K562 (cell line): Measurements from ENCODE around the gene RAB40B. TPM values are rescaled to one million over a fixed set of nuclear protein-coding genes. Genes with fewer than 3 reads are reported as not detected.

Experiments
- ARID2 ChIP-seq: fragments of 450-650 bp; IDR thresholded peaks from 2 replicates; pipeline ENCODE4 v1.6.1; 2017; ENCODE audit warnings: antibody characterized with exemption, mild to moderate bottlenecking
- CAMTA2 ChIP-seq: fragments of 250-450 bp; sonication (Bioruptor Pico); conservative IDR thresholded peaks from 2 replicates; pipeline ENCODE4 v1.5.1; 2022
- CTBP1 ChIP-seq: fragments of 450-650 bp; IDR thresholded peaks from 2 replicates; pipeline ENCODE4 v1.6.1; 2016; ENCODE audit warnings: borderline replicate concordance
- EWSR1 ChIP-seq: fragments of 450-650 bp; IDR thresholded peaks from 2 replicates; pipeline ENCODE4 v1.6.1; 2018; ENCODE audit warnings: borderline replicate concordance, mild to moderate bottlenecking, low read depth, moderate library complexity; ENCODE audit not compliant: partially characterized antibody
- FOXA1 ChIP-seq: fragments of 450-650 bp; IDR thresholded peaks from 2 replicates; pipeline ENCODE4 v1.6.1; 2016; ENCODE audit warnings: mild to moderate bottlenecking, borderline replicate concordance
- HDAC2 ChIP-seq: fragments of 450-650 bp; IDR thresholded peaks from 2 replicates; pipeline ENCODE4 v1.6.1; 2016; ENCODE audit warnings: mild to moderate bottlenecking
- JUND ChIP-seq, 2 experiments: IDR thresholded peaks; 2 replicates in 1 of 2; 3 replicates in 1 of 2; pipeline ENCODE4 v1.6.1; 2011; ENCODE audit warnings: borderline replicate concordance in 2 of 2, low read depth in 2 of 2, low read length in 2 of 2, improper control_type of control experiment in 1 of 2, missing biosample characterization in 1 of 2, missing genetic modification characterization in 1 of 2, missing genetic modification reagents in 1 of 2
- NEUROD1 ChIP-seq: fragments of 150-350 bp; IDR thresholded peaks from 2 replicates; pipeline ENCODE4 v1.6.1; 2014; ENCODE audit warnings: borderline replicate concordance, low read length, low read depth; ENCODE audit not compliant: partially characterized antibody
- NFE2L1 ChIP-seq: fragments of 450-650 bp; IDR thresholded peaks from 2 replicates; pipeline ENCODE4 v1.6.1; 2016; ENCODE audit warnings: missing genetic modification characterization, low read depth, mild to moderate bottlenecking, missing compliant biosample characterization, moderate library complexity, borderline replicate concordance
- PRMT5 ChIP-seq: sonication (generic); formaldehyde crosslinking; IDR thresholded peaks from 2 replicates; pipeline ENCODE4 v1.5.0; 2020; ENCODE audit warnings: missing genetic modification reagents
- TEAD4 ChIP-seq, 2 experiments: sonication (generic) in 1 of 2; formaldehyde crosslinking in 1 of 2; IDR thresholded peaks; 2 replicates each; pipeline versions ENCODE4 v1.6.1 to v1.8.0; 2012 to 2022; ENCODE audit warnings: borderline replicate concordance in 1 of 2, inconsistent platforms in 1 of 2, low read length in 1 of 2, mild to moderate bottlenecking in 1 of 2, missing genetic modification reagents in 1 of 2
- ZNF143 ChIP-seq: sonication (generic); formaldehyde crosslinking; IDR thresholded peaks from 2 replicates; pipeline ENCODE4 v1.9.0; 2022; ENCODE audit warnings: mild to moderate bottlenecking, missing genetic modification reagents
- ZNF644 ChIP-seq: fragments of 200-800 bp; sonication (Bioruptor generic); IDR thresholded peaks from 2 replicates; pipeline ENCODE4 v1.6.1; 2016; ENCODE audit warnings: low read depth, missing genetic modification characterization, missing compliant biosample characterization
- ZNF75A ChIP-seq: fragments of 450-650 bp; formaldehyde crosslinking; IDR thresholded peaks from 2 replicates; pipeline ENCODE4 v1.4.0; 2020; ENCODE audit warnings: mild to moderate bottlenecking
- polyA plus RNA-seq, 8 experiments: library from polyadenylated mRNA; depleted of rRNA in 4 of 8; stranded (reverse) in 5 of 8; unstranded in 3 of 8; fragments of >200 nt; fragmentation: Nextera tagmentation in 2 of 8; fragmentation: Illumina TruSeq in 1 of 8; extraction: Ambion mirVana in 2 of 8; extraction: Trizol in 1 of 8; gene quantifications; 2 replicates each; pipeline versions ENCODE4 v1.2.1 to v1.2.3, GENCODE V29; 2011 to 2014; ENCODE audit warnings: inconsistent platforms in 1 of 8, missing spikeins in 1 of 8
- total RNA-seq, 7 experiments: library from RNA; depleted of rRNA in 6 of 7; stranded (reverse); fragments of >200 nt in 6 of 7; fragmentation: Illumina TruSeq in 2 of 7; extraction: Trizol in 2 of 7; gene quantifications; 2 replicates each; pipeline versions ENCODE4 v1.2.1 to v1.2.3, GENCODE V29; 2011 to 2021; ENCODE audit warnings: low replicate concordance in 1 of 7
- TF ChIP-seq, protein P1 (sequence below): fragments of 450-650 bp; IDR thresholded peaks from 2 replicates; pipeline ENCODE4 v1.6.1; 2016; ENCODE audit warnings: missing biosample characterization, missing genetic modification characterization
- TF ChIP-seq, protein P2 (sequence below): fragments of 250-450 bp; sonication (Bioruptor Pico); IDR thresholded peaks from 2 replicates; pipeline ENCODE4 v1.5.0; 2020; ENCODE audit warnings: mild to moderate bottlenecking

Gene RAB40B
- total and polyA plus RNA-seq, 9 of the 15 experiments (the other 6 are each of a cell fraction or from before 2014, with no cell fraction given): 0.13 to 4.6 (median 1.4) TPM

DNA sequence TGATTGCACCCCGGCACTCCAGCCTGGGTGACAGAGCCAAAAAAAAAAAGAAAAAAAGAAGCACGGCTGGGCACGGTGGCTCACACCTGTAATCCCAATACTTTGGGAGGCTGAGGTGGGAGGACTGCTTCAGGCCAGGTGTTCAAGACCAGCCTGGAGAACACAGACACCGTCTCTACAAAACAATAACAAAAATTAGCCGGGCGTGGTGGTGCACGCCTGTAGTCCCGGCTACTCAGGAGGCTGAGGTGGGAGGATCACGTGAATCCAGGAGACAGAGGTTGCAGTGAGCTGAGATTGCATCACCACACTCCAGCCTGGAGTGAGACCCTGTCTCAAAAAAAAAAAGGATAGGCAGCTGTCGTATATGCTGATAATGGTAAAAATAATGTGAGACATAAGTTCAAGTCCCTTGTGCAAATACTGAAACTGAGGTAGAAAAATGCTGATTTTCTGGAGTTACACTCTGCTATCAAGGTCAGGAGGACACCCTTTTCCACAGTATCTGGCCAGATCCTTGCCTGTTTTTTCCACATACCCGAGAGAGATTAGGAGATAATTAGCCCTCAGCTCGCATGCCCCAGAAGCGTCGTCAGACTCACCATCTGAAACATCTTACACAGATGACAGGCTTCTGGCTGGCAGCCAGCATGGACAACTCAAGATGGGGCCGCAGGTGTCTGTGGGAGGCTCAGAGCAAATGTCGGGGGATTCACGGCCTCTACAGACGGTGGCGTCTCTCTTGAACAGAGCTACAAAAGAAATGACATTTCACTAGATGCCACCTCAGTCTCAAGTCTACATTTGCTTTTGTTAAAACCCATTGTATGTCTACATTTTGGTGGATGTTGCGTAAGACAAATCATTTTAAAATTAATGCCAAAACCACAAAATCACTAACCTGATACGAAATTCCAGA is 87.1 kb downstream of the RAB40B start (continued):
- TF ChIP-seq ZNF644 (tag) (no peak), NEUROD1 (no peak), CAMTA2 (CRISPR knock-in tag) (no peak), ZNF75A (CRISPR knock-in tag) (no peak), PRMT5 (CRISPR knock-in tag) (no peak), HDAC2 (0 out of 2 replicates have a peak, but pooled peaks have one; percentile 29), EWSR1 (no peak), ARID2 (no peak), CTBP1 (peak; percentile 74), FOXA1 (no peak), ZNF143 (CRISPR knock-in tag) (no peak), JUND (IDR thresholded peaks at IDR 0.05; ENCODE audit: borderline replicate concordance, low read depth, low read length) (peak; percentile 39), JUND (tag; IDR thresholded peaks at IDR 0.05; ENCODE audit: borderline replicate concordance, low read depth, low read length) (peak; percentile 21; the same call in 1 of the 3 replicates), NFE2L1 (no peak), TEAD4 (IDR thresholded peaks at IDR 0.05; ENCODE audit: low read length) (peak; percentile 64), TEAD4 (CRISPR knock-in tag; IDR thresholded peaks at IDR 0.05; ENCODE audit: borderline replicate concordance) (no peak)
- TF ChIP-seq, protein P1, sequence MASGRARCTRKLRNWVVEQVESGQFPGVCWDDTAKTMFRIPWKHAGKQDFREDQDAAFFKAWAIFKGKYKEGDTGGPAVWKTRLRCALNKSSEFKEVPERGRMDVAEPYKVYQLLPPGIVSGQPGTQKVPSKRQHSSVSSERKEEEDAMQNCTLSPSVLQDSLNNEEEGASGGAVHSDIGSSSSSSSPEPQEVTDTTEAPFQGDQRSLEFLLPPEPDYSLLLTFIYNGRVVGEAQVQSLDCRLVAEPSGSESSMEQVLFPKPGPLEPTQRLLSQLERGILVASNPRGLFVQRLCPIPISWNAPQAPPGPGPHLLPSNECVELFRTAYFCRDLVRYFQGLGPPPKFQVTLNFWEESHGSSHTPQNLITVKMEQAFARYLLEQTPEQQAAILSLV (tag): peak; percentile 35; the same call in 1 of the 2 replicates
- TF ChIP-seq, protein P2, sequence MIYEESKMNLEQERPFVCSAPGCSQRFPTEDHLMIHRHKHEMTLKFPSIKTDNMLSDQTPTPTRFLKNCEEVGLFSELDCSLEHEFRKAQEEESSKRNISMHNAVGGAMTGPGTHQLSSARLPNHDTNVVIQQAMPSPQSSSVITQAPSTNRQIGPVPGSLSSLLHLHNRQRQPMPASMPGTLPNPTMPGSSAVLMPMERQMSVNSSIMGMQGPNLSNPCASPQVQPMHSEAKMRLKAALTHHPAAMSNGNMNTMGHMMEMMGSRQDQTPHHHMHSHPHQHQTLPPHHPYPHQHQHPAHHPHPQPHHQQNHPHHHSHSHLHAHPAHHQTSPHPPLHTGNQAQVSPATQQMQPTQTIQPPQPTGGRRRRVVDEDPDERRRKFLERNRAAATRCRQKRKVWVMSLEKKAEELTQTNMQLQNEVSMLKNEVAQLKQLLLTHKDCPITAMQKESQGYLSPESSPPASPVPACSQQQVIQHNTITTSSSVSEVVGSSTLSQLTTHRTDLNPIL (CRISPR knock-in tag): no peak
